HuH-7 (cell line): ENCODE measurements around the gene IL1RL1.

Experiments
- DNase-seq: peaks from one replicate; pipeline ENCODE4 v3.0.0; 2011; ENCODE audit warnings: low spot score

IL1RL1 gene

GRCh38 chr2:102310964-102311640, at the start of gene IL1RL1:
TSS of gene IL1RL1 (plus strand) at chr2:102311563. CDS start at chr2:102338265, 26,702 bp downstream.
- DNase-seq: no peak

DNA sequence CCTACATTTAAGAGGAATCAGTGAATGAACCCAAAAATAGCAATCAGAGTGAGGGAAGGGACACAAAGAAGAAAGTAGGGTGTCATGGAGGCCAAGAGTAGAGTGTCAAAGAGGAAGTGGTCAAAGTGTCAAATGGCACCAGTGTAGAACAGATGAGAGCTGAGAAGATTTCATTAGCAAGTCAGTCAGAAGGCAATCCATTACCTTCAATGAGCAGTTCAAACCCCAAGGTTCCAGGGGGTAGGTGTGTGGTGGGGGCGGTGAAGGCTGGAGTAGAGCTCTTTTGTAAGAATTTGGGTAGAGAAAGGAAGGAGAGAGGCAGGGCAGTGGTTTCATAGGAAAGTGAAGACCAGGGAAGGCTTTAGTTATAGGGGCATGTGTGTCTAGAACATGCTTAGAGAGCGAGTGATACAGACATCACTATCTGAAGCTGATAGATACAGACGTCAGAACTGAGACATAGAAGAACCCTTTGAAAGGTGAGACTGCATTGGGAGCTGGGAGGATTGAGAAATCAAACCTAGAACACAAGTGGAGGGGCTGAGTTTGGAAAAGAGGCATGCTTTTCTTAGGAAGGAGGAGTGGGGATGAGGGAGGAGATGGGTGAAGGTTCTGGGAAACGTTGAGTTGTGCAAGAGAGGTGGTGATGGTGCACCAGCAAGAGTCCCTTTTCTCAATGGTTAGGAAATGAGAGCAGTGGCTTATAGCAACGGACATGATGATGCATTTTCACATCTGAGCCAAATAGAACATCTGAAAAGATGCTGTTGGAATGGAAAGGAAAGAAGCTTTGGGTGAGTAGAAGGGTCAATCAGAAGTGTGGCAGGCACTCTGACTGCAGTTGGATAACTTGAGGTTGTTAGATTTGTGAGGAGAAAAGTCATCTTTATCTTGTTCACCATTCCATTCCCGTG, 48.9 kb upstream of the IL1RL1 start:
- no peak for DNase-seq

- DNase-seq: no peak
Measured at GRCh38 chr2:102264952-102265351, 46.4 kb upstream of the IL1RL1 start.

- DNase-seq: no peak
Measured at GRCh38 chr2:102266204-102266603, 45.2 kb upstream of the IL1RL1 start.

GRCh38 chr2:102267774-102268173, 43.6 kb upstream of the IL1RL1 start:
- DNase-seq: no peak

DNA sequence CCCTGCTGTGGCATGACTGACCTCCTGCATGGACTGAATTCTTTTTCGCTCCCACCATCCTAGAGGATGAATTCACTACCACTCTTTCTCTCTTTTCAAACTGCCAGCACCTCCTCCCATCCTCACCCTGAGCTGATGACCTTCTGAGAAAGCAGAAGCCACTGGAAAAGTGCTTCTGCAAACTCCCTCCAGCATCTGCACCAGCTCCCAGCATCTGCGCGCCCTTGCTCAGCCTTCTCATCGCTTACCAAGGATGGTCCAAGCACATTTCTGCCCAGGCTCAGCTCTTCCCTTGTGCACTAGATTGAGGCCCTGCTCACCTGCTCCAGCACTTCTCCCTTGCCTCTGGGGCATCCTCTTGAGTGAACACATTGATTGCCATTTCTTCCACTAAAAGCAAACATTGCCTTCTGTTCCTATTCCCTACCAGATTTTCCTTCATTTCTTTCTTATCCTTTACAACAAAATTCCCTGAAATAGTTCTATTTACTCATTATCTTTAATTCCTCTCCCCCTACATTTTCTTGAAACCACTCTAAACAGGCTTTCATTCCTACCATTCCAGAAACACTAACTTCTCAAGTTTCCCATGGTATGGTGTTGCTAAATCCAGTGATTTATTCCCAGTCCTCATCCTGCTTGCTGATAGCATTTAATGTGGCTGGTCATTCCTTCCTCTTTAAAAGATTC, 42.7 kb upstream of the IL1RL1 start:
- DNase-seq: no peak

DNA sequence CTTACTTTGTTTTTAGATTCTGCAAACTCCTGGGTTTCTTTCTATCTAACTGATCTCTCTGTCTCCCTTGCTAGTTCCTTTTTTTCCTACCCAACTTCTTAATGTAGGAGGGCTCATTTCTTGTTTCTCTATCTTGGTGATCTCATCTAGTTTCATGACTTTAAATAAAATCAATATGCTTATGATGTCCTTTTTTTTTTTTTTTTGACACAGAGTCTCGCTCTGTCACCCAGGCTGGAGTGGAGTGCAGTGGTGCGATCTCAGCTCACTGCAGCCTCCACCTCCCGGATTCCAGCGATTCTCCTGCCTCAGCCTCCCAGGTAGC, 42.2 kb upstream of the IL1RL1 start:
- no peak for DNase-seq

- DNase-seq: no peak
Measured at GRCh38 chr2:102271844-102272243, 39.5 kb upstream of the IL1RL1 start.

- no peak for DNase-seq
Measured at GRCh38 chr2:102273619-102274211, 37.6 kb upstream of the IL1RL1 start.

GRCh38 chr2:102276549-102277201, 34.7 kb upstream of the IL1RL1 start:
- no peak for DNase-seq

GRCh38 chr2:102277202-102277700, 34.1 kb upstream of the IL1RL1 start:
- no peak for DNase-seq

GRCh38 chr2:102278720-102279390, 32.5 kb upstream of the IL1RL1 start:
- no peak for DNase-seq

GRCh38 chr2:102279391-102279735, 32.0 kb upstream of the IL1RL1 start:
- no peak for DNase-seq

DNA sequence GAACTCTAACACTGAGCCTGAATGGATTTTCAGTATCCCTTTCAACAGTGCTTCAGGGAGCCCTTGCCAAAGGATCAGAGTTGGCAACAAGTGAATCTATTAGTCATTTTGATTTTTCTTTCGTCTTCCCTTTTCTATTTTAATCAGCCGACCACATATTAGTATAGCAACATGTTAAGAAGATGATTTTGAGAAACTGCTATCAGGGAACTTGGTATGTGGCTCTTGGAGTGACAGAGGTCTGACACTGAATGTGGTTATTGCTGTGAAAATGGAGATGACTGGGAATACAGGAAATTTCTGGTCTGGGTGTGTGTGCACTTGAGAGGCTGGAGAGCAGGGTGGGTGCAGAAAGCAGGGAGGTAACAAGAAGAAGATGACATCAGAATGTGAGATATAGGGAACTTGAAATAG, 28.7 kb upstream of the IL1RL1 start:
- DNase-seq: no peak

- DNase-seq: no peak
Measured at GRCh38 chr2:102283996-102284395, 27.4 kb upstream of the IL1RL1 start.

GRCh38 chr2:102284611-102285010, 26.8 kb upstream of the IL1RL1 start:
- DNase-seq: no peak

DNA sequence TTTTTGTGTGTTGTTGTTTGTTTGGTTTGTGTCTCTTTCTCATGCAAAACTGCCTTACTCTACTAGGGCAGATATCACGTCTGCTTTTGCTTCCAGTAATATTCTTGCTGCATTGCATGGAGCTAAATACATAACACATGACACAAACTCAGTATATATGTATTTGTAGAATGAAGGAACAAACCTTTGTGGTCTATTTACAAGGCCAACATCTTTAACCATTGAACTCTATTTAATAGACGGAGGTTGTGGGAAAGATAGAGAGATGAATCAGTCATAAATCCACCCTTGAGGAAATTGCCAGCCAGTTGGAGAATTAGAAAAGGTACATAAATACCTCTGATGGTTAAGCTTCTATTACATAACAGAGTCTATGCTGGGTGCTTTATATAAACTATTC, 26.0 kb upstream of the IL1RL1 start:
- no peak for DNase-seq

GRCh38 chr2:102286041-102286440, 25.3 kb upstream of the IL1RL1 start:
- DNase-seq: no peak

GRCh38 chr2:102289129-102289528, 22.2 kb upstream of the IL1RL1 start:
- DNase-seq: no peak

DNA sequence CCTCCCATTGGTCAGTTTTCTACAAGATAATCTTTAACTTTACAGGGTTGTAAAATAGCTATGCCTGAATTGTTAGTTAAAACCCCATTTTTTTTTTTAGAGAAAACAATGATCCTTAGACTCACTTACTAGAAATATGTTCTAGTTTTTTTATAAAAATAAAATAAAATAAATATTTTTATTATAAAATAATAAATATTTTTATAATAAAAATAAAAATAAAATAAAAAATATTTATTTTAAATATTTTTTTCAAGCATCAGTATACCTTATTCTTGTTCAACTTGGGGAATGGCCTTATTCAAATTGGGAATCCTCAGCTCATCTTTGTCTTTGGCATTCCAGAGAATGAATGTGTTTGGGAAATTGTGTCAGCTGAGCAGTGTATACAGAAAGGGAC, 20.8 kb upstream of the IL1RL1 start:
- DNase-seq: no peak

GRCh38 chr2:102291319-102292075, 19.9 kb upstream of the IL1RL1 start:
- DNase-seq: no peak
